Lung (tissue), 12 donors: Measurements from ENCODE around the gene AMN. TPM values are rescaled to one million over a fixed set of nuclear protein-coding genes. Genes with fewer than 3 reads are reported as not detected.

Experiments
- ATAC-seq: fragments of 200-7000 bp; cut with Tn5 transposase; one replicate; pipeline ENCODE4 v1.9.1; 2020; ENCODE audit warnings: moderate number of reproducible peaks; ENCODE audit not compliant: insufficient read depth, low FRiP score
- DNase-seq, 3 donors: peaks; one replicate each; pipeline ENCODE4 v3.0.0-alpha.2; 2013 to 2017
- H3K27ac ChIP-seq, 2 donors: one replicate each; pipeline ENCODE4 v1.5.1; 2013; ENCODE audit warnings: mild to moderate bottlenecking in 2 of 2, moderate library complexity in 2 of 2, control low read depth in 1 of 2, inconsistent platforms in 1 of 2, low read depth in 1 of 2, low read length in 1 of 2
- H3K27me3 ChIP-seq, 3 donors: one replicate each; pipeline ENCODE4 v1.5.1; 2013; ENCODE audit warnings: low read length in 2 of 3; ENCODE audit not compliant: control insufficient read depth in 3 of 3, insufficient read depth in 3 of 3
- H3K36me3 ChIP-seq, 4 donors: one replicate each; pipeline ENCODE4 v1.5.1; 2013; ENCODE audit warnings: low read length in 4 of 4, mild to moderate bottlenecking in 1 of 4, moderate library complexity in 1 of 4; ENCODE audit not compliant: control insufficient read depth in 4 of 4, insufficient read depth in 4 of 4
- H3K4me1 ChIP-seq, 5 donors: one replicate each; pipeline ENCODE4 v1.5.1; 2013; ENCODE audit warnings: low read length in 5 of 5, mild to moderate bottlenecking in 2 of 5, moderate library complexity in 1 of 5; ENCODE audit not compliant: control insufficient read depth in 5 of 5, insufficient read depth in 5 of 5
- H3K4me3 ChIP-seq: one replicate; pipeline ENCODE4 v1.5.1; 2013; ENCODE audit warnings: mild to moderate bottlenecking, control low read depth, moderate library complexity
- H3K9ac ChIP-seq, 2 donors: one replicate each; pipeline ENCODE4 v1.5.1; 2013; ENCODE audit warnings: low read length in 2 of 2, control low read depth in 1 of 2; ENCODE audit not compliant: insufficient read depth in 1 of 2
- H3K9me3 ChIP-seq, 4 donors: one replicate each; pipeline ENCODE4 v1.5.1; 2013; ENCODE audit warnings: low read length in 3 of 4, mild to moderate bottlenecking in 1 of 4, moderate library complexity in 1 of 4; ENCODE audit not compliant: control insufficient read depth in 4 of 4, insufficient read depth in 3 of 4
- CTCF ChIP-seq: IDR thresholded peaks from 2 replicates; pipeline ENCODE4 v1.5.1; 2012; ENCODE audit warnings: mild to moderate bottlenecking; ENCODE audit errors: control extremely low read depth, extremely low read depth
- WGBS, 2 donors: extraction: QIAGEN DNeasy Blood & Tissue Kit; methylation state at CpG; one replicate each; pipeline ENCODE4 v1.1.7; 2013; 5-methylcytosine and 5-hydroxymethylcytosine counted together
- polyA plus RNA-seq, 2 donors: library from polyadenylated mRNA; stranded (reverse); fragments of 200-250 nt; gene quantifications; one replicate each; pipeline ENCODE4 v1.2.1, GENCODE V29; 2013
- total RNA-seq, 2 donors: library from RNA; depleted of rRNA in 1 of 2; stranded (reverse); fragments of >200 nt in 1 of 2; gene quantifications; one replicate each; pipeline ENCODE4 v1.2.1, GENCODE V29; 2014 to 2021
- donor health status: control.
- donor health status: control.
- donor health status: Bipolar disorder and iron deficiency.
- donor health status: healthy.
- donor health status: DM: yes; HTN: yes; CAD: no.

Gene AMN
- total and polyA plus RNA-seq, 4 donors = 0.94 to 24.7 (median 12.6) TPM

- H3K4me3 ChIP-seq = no peak overlapping the region
- DNase-seq = no peak
- peaks cover 0 to 2% (median 0%) of the 10 kb centered on the region in 4 donors for H3K9me3 ChIP-seq
- H3K27ac ChIP-seq = no peak overlapping the region
- H3K9ac ChIP-seq = no peak overlapping the region
- H3K4me1 ChIP-seq = peaks cover 0 to 12% (median 0%) of the 10 kb centered on the region in 5 donors
- peaks cover 0 to under 1% (median under 1%) of the 10 kb centered on the region in 3 donors for H3K27me3 ChIP-seq
- peaks cover 7 to 45% (median 16%) of the 10 kb centered on the region in 4 donors for H3K36me3 ChIP-seq
- no peak for TF ChIP-seq CTCF
- no peak for ATAC-seq
- 90 to 95% methylated on average over 4 of the region's 4 CpGs for WGBS, 2 donors
These were observed 13.3 kb downstream of the AMN start for GRCh38 chr14:102935756-102936155.

GRCh38 chr14:102937331-102938175, 15.1 kb downstream of the AMN start:
- H3K9ac ChIP-seq = no peak overlapping the region
- no peak for TF ChIP-seq CTCF
- ATAC-seq (no peak), DNase-seq (no peak)
- H3K9me3 ChIP-seq = no peaks in the 10 kb centered on the region
- no peak overlapping the region for H3K4me3 ChIP-seq
- H3K36me3 ChIP-seq = peaks cover 11 to 54% (median 16%) of the 10 kb centered on the region in 4 donors
- H3K4me1 ChIP-seq = peaks cover 0 to 12% (median 0%) of the 10 kb centered on the region in 5 donors
- H3K27me3 ChIP-seq = no peaks in the 10 kb centered on the region
- WGBS, 2 donors = 95 to 97% methylated on average over 22 of the region's 22 CpGs
- no peak overlapping the region for H3K27ac ChIP-seq

GRCh38 chr14:102938191-102938590, 15.7 kb downstream of the AMN start:
- Histone ChIP-seq H3K36me3 (peaks cover 9 to 52% (median 15%) of the 10 kb centered on the region in 4 donors), H3K27me3 (no peaks in the 10 kb centered on the region), H3K4me1 (peaks cover 0 to 12% (median 0%) of the 10 kb centered on the region in 5 donors), H3K9ac (no peak overlapping the region), H3K4me3 (no peak overlapping the region), H3K27ac (no peak overlapping the region), H3K9me3 (no peaks in the 10 kb centered on the region)
- TF ChIP-seq CTCF = no peak
- 94 to 97% methylated on average over 12 of the region's 12 CpGs for WGBS, 2 donors
- DNase-seq = no peak
- no peak for ATAC-seq
